Hepatocyte (in vitro differentiated cells): Measurements from ENCODE around the gene CLEC16A. TPM values are rescaled to one million over a fixed set of nuclear protein-coding genes. Genes with fewer than 3 reads are reported as not detected.

ENCODE experiments used
- DNase-seq: peaks from one replicate; pipeline ENCODE4 v3.0.0-alpha.2; 2016; ENCODE audit warnings: low spot score
- H2AFZ ChIP-seq: fragments of 200-600 bp; sonication (generic); 2 replicates; pipeline ENCODE4 v1.6.0; 2016; ENCODE audit warnings: antibody characterized with exemption, mild to moderate bottlenecking
- H3K27ac ChIP-seq: fragments of 200-600 bp; sonication (generic); 2 replicates; pipeline ENCODE4 v1.5.1; 2016; ENCODE audit warnings: mild to moderate bottlenecking
- H3K27me3 ChIP-seq: fragments of 200-600 bp; sonication (generic); 2 replicates; pipeline ENCODE4 v1.6.1; 2016
- H3K36me3 ChIP-seq: fragments of 200-600 bp; sonication (generic); replicated peaks from 2 replicates; pipeline ENCODE4 v1.5.1; 2016; ENCODE audit warnings: low read depth; ENCODE audit not compliant: insufficient read depth
- H3K4me1 ChIP-seq: fragments of 200-600 bp; sonication (generic); 2 replicates; pipeline ENCODE4 v1.5.1; 2016; ENCODE audit warnings: mild to moderate bottlenecking, moderate library complexity; ENCODE audit not compliant: insufficient read depth
- H3K4me2 ChIP-seq: fragments of 200-600 bp; sonication (generic); 2 replicates; pipeline ENCODE4 v1.6.0; 2016
- H3K4me3 ChIP-seq: fragments of 200-600 bp; sonication (generic); 2 replicates; pipeline ENCODE4 v1.5.1; 2016; ENCODE audit warnings: mild to moderate bottlenecking
- H3K79me2 ChIP-seq: fragments of 200-600 bp; sonication (generic); 2 replicates; pipeline ENCODE4 v1.6.0; 2017; ENCODE audit warnings: mild to moderate bottlenecking
- H3K9me2 ChIP-seq: fragments of 200-600 bp; sonication (generic); replicated peaks from 2 replicates; pipeline ENCODE4 v1.6.0; 2017; ENCODE audit warnings: mild to moderate bottlenecking; ENCODE audit not compliant: insufficient read depth
- H3K9me3 ChIP-seq: fragments of 200-600 bp; sonication (generic); 2 replicates; pipeline ENCODE4 v1.5.1; 2016; ENCODE audit warnings: low read depth, mild to moderate bottlenecking
- H4K20me1 ChIP-seq: fragments of 200-600 bp; sonication (generic); 2 replicates; pipeline ENCODE4 v1.6.0; 2016; ENCODE audit warnings: mild to moderate bottlenecking; ENCODE audit not compliant: insufficient read depth, poor library complexity, severe bottlenecking
- CTCF ChIP-seq: fragments of 200-600 bp; sonication (generic); IDR thresholded peaks from 2 replicates; pipeline ENCODE4 v1.5.1; 2016; ENCODE audit warnings: antibody characterized with exemption, mild to moderate bottlenecking; ENCODE audit not compliant: poor library complexity
- EZH2 ChIP-seq: fragments of 200-600 bp; sonication (generic); IDR thresholded peaks from 2 replicates; pipeline ENCODE4 v1.6.1; 2016; ENCODE audit warnings: antibody characterized with exemption, mild to moderate bottlenecking, borderline replicate concordance
- EZH2phosphoT487 ChIP-seq: fragments of 200-600 bp; sonication (generic); IDR thresholded peaks from one replicate; pipeline ENCODE4 v1.6.1; 2018; ENCODE audit warnings: antibody characterized with exemption, mild to moderate bottlenecking, low read depth, moderate library complexity; ENCODE audit not compliant: unreplicated experiment, severe bottlenecking
- WGBS: methylation state at CpG from one replicate; pipeline ENCODE4 v1.1.6; 2016; ENCODE audit warnings: low lambda C conversion rate; ENCODE audit errors: missing lambda C conversion rate; 5-methylcytosine and 5-hydroxymethylcytosine counted together
- polyA plus RNA-seq: library from polyadenylated mRNA; unstranded; fragments of >200 nt; fragmentation: Nextera tagmentation; extraction: Ambion mirVana; gene quantifications from 2 replicates; pipeline ENCODE4 v1.2.1, GENCODE V29; 2016
- total RNA-seq: library from RNA; depleted of rRNA; stranded (reverse); fragments of >200 nt; gene quantifications from 2 replicates; pipeline ENCODE4 v1.2.3, GENCODE V29; 2014

Gene CLEC16A
- total and polyA plus RNA-seq, 2 experiments from 2014 or later, result 22.3 to 22.6 TPM

GRCh38 chr16:11147754-11148444 is 203.5 kb downstream of the CLEC16A start:
- no peak overlapping the region for H3K4me3 ChIP-seq
- no peaks in the 10 kb centered on the region for H3K36me3 ChIP-seq
- 74% methylated on average over 8 of the region's 8 CpGs for WGBS
- H3K27me3 ChIP-seq, result no peaks in the 10 kb centered on the region
- no peak overlapping the region for H2AFZ ChIP-seq
- DNase-seq, result no peak
- H4K20me1 ChIP-seq, result no peaks in the 10 kb centered on the region
- no peak overlapping the region for H3K4me2 ChIP-seq
- no peaks in the 10 kb centered on the region for H3K9me3 ChIP-seq
- no peaks in the 10 kb centered on the region for H3K79me2 ChIP-seq
- H3K4me1 ChIP-seq, result peaks cover 13% of the 10 kb centered on the region
- peak overlapping the region; percentile 33 for H3K27ac ChIP-seq
- TF ChIP-seq CTCF, result no peak
- TF ChIP-seq EZH2phosphoT487, result no peak
- no peak for TF ChIP-seq EZH2
- no peaks in the 10 kb centered on the region for H3K9me2 ChIP-seq

GRCh38 chr16:11149011-11149616 is 204.8 kb downstream of the CLEC16A start:
- H3K27me3 ChIP-seq, result no peaks in the 10 kb centered on the region
- H2AFZ ChIP-seq, result no peak overlapping the region

GRCh38 chr16:11150190-11150589 is 205.8 kb downstream of the CLEC16A start:
- Histone ChIP-seq H3K9me3 (no peaks in the 10 kb centered on the region), H4K20me1 (no peaks in the 10 kb centered on the region), H3K79me2 (no peaks in the 10 kb centered on the region), H3K27me3 (no peaks in the 10 kb centered on the region), H3K36me3 (no peaks in the 10 kb centered on the region), H3K27ac (no peak overlapping the region), H3K4me2 (no peak overlapping the region), H3K4me3 (no peak overlapping the region), H3K4me1 (peaks cover 13% of the 10 kb centered on the region), H3K9me2 (no peaks in the 10 kb centered on the region), H2AFZ (no peak overlapping the region)
- TF ChIP-seq EZH2phosphoT487 (no peak), CTCF (no peak), EZH2 (no peak)
- no peak for DNase-seq
- WGBS, result 99% methylated on average over 5 of the region's 5 CpGs

More at GRCh38 chr16:11149011-11149616, 204.8 kb downstream of the CLEC16A start:
- no peaks in the 10 kb centered on the region for H4K20me1 ChIP-seq
- no peak overlapping the region for H3K27ac ChIP-seq
- H3K4me1 ChIP-seq, result peaks cover 13% of the 10 kb centered on the region
- no peaks in the 10 kb centered on the region for H3K9me3 ChIP-seq
- 62% methylated on average over 5 of the region's 5 CpGs for WGBS
- no peak overlapping the region for H3K4me2 ChIP-seq
- no peak for TF ChIP-seq EZH2
- no peak for TF ChIP-seq EZH2phosphoT487
- no peak for TF ChIP-seq CTCF
- H3K79me2 ChIP-seq, result no peaks in the 10 kb centered on the region
- DNase-seq, result peak; percentile 47
- H3K9me2 ChIP-seq, result no peaks in the 10 kb centered on the region
- no peak overlapping the region for H3K4me3 ChIP-seq
- H3K36me3 ChIP-seq, result no peaks in the 10 kb centered on the region
